T-helper 1 cell treated with Interleukin-12 subunit alpha and Interleukin-12 subunit beta and Interleukin-4 antibody, amounts not matched to agents 30 μg/mL and 1 μg/mL, for 36 hours (primary cell): ENCODE results near the gene NME7.

Experiments used
- H3K27ac Mint-ChIP-seq: one replicate; pipeline ENCODE4 v1.8.0; 2021; ENCODE audit warnings: mild to moderate bottlenecking, mixed read lengths
- H3K27me3 Mint-ChIP-seq: one replicate; pipeline ENCODE4 v1.8.0; 2021; ENCODE audit warnings: low read depth, mixed read lengths
- H3K36me3 Mint-ChIP-seq: one replicate; pipeline ENCODE4 v1.8.0; 2021; ENCODE audit warnings: low read depth, mixed read lengths
- H3K4me1 Mint-ChIP-seq: one replicate; pipeline ENCODE4 v1.8.0; 2021; ENCODE audit warnings: low read depth, mixed read lengths
- H3K4me3 Mint-ChIP-seq: one replicate; pipeline ENCODE4 v1.8.0; 2021; ENCODE audit warnings: mild to moderate bottlenecking, moderate library complexity, mixed read lengths
- H3K9me3 Mint-ChIP-seq: one replicate; pipeline ENCODE4 v1.8.0; 2021; ENCODE audit warnings: mixed read lengths

NME7 gene

GRCh38 chr1:169156580-169156979 is 211.0 kb downstream of the NME7 start:
- no peak overlapping the region for H3K27ac Mint-ChIP-seq
- no peaks in the 10 kb centered on the region for H3K36me3 Mint-ChIP-seq
- H3K4me3 Mint-ChIP-seq, result no peak overlapping the region
- H3K9me3 Mint-ChIP-seq, result no peaks in the 10 kb centered on the region
- H3K27me3 Mint-ChIP-seq, result no peaks in the 10 kb centered on the region
- no peaks in the 10 kb centered on the region for H3K4me1 Mint-ChIP-seq

- H3K4me1 Mint-ChIP-seq, result no peaks in the 10 kb centered on the region
- no peaks in the 10 kb centered on the region for H3K36me3 Mint-ChIP-seq
- no peaks in the 10 kb centered on the region for H3K27me3 Mint-ChIP-seq
- no peak overlapping the region for H3K27ac Mint-ChIP-seq
- H3K9me3 Mint-ChIP-seq, result no peaks in the 10 kb centered on the region
- no peak overlapping the region for H3K4me3 Mint-ChIP-seq
These were observed 211.9 kb downstream of the NME7 start for GRCh38 chr1:169155675-169156074.

GRCh38 chr1:169151338-169151837 is 216.2 kb downstream of the NME7 start:
- Mint-ChIP-seq H3K4me3 (no peak overlapping the region), H3K27me3 (no peaks in the 10 kb centered on the region), H3K4me1 (no peaks in the 10 kb centered on the region), H3K36me3 (no peaks in the 10 kb centered on the region), H3K9me3 (no peaks in the 10 kb centered on the region), H3K27ac (no peak overlapping the region)

- no peak overlapping the region for H3K4me3 Mint-ChIP-seq
These were observed 216.8 kb downstream of the NME7 start for GRCh38 chr1:169150641-169151337.

GRCh38 chr1:169149555-169150286 is 217.9 kb downstream of the NME7 start:
- H3K4me3 Mint-ChIP-seq, result no peak overlapping the region
- H3K36me3 Mint-ChIP-seq, result no peaks in the 10 kb centered on the region
- no peaks in the 10 kb centered on the region for H3K27me3 Mint-ChIP-seq
- no peaks in the 10 kb centered on the region for H3K4me1 Mint-ChIP-seq
- H3K9me3 Mint-ChIP-seq, result no peaks in the 10 kb centered on the region
- H3K27ac Mint-ChIP-seq, result no peak overlapping the region

More at GRCh38 chr1:169150641-169151337, 216.8 kb downstream of the NME7 start:
- H3K9me3 Mint-ChIP-seq, result no peaks in the 10 kb centered on the region
- no peaks in the 10 kb centered on the region for H3K36me3 Mint-ChIP-seq
- no peaks in the 10 kb centered on the region for H3K4me1 Mint-ChIP-seq
- H3K27ac Mint-ChIP-seq, result no peak overlapping the region
- H3K27me3 Mint-ChIP-seq, result no peaks in the 10 kb centered on the region

- Mint-ChIP-seq H3K4me3 (no peak overlapping the region), H3K27me3 (no peaks in the 10 kb centered on the region), H3K9me3 (no peaks in the 10 kb centered on the region), H3K4me1 (no peaks in the 10 kb centered on the region), H3K27ac (no peak overlapping the region), H3K36me3 (no peaks in the 10 kb centered on the region)
These were observed 218.9 kb downstream of the NME7 start for GRCh38 chr1:169148472-169149252.

GRCh38 chr1:169146576-169147214 is 220.9 kb downstream of the NME7 start:
- Mint-ChIP-seq H3K4me3 (no peak overlapping the region), H3K27ac (no peak overlapping the region), H3K4me1 (no peaks in the 10 kb centered on the region), H3K27me3 (no peaks in the 10 kb centered on the region), H3K9me3 (no peaks in the 10 kb centered on the region), H3K36me3 (no peaks in the 10 kb centered on the region)

- H3K4me3 Mint-ChIP-seq, result no peak overlapping the region
- H3K4me1 Mint-ChIP-seq, result no peaks in the 10 kb centered on the region
- no peaks in the 10 kb centered on the region for H3K36me3 Mint-ChIP-seq
- H3K27me3 Mint-ChIP-seq, result no peaks in the 10 kb centered on the region
- H3K27ac Mint-ChIP-seq, result no peak overlapping the region
- H3K9me3 Mint-ChIP-seq, result no peaks in the 10 kb centered on the region
These were observed 222.5 kb downstream of the NME7 start for GRCh38 chr1:169144941-169145626.

GRCh38 chr1:169143984-169144383 is 223.6 kb downstream of the NME7 start:
- Mint-ChIP-seq H3K27me3 (no peaks in the 10 kb centered on the region), H3K4me1 (peaks cover 2% of the 10 kb centered on the region), H3K27ac (no peak overlapping the region), H3K4me3 (no peak overlapping the region), H3K36me3 (no peaks in the 10 kb centered on the region), H3K9me3 (no peaks in the 10 kb centered on the region)

GRCh38 chr1:169143346-169143745 is 224.3 kb downstream of the NME7 start:
- Mint-ChIP-seq H3K27me3 (no peaks in the 10 kb centered on the region), H3K4me1 (peaks cover 6% of the 10 kb centered on the region), H3K9me3 (no peaks in the 10 kb centered on the region), H3K4me3 (no peak overlapping the region), H3K27ac (no peak overlapping the region), H3K36me3 (peaks cover 3% of the 10 kb centered on the region)

- peaks cover 7% of the 10 kb centered on the region for H3K4me1 Mint-ChIP-seq
- no peaks in the 10 kb centered on the region for H3K9me3 Mint-ChIP-seq
- H3K4me3 Mint-ChIP-seq, result no peak overlapping the region
- H3K27ac Mint-ChIP-seq, result no peak overlapping the region
- H3K36me3 Mint-ChIP-seq, result peaks cover 3% of the 10 kb centered on the region
- no peaks in the 10 kb centered on the region for H3K27me3 Mint-ChIP-seq
These were observed 225.5 kb downstream of the NME7 start for GRCh38 chr1:169142129-169142528.

GRCh38 chr1:169141356-169141755 is 226.2 kb downstream of the NME7 start:
- Mint-ChIP-seq H3K36me3 (peaks cover 3% of the 10 kb centered on the region), H3K4me1 (peaks cover 7% of the 10 kb centered on the region), H3K4me3 (no peak overlapping the region), H3K27me3 (no peaks in the 10 kb centered on the region), H3K27ac (no peak overlapping the region), H3K9me3 (no peaks in the 10 kb centered on the region)

- Mint-ChIP-seq H3K9me3 (no peaks in the 10 kb centered on the region), H3K27ac (peak overlapping the region; percentile 36), H3K4me1 (peaks cover 7% of the 10 kb centered on the region), H3K27me3 (no peaks in the 10 kb centered on the region), H3K36me3 (peaks cover 3% of the 10 kb centered on the region), H3K4me3 (no peak overlapping the region)
These were observed 228.5 kb downstream of the NME7 start for GRCh38 chr1:169138866-169139670.
